K562 (cell line): Measurements from ENCODE around the gene NPB. TPM values are rescaled to one million over a fixed set of nuclear protein-coding genes. Genes with fewer than 3 reads are reported as not detected.

Experiments
- ATAC-seq: fragments of 200-7000 bp; cut with Tn5 transposase; 3 replicates; pipeline ENCODE4 v1.9.1; 2020; ENCODE audit warnings: moderate library complexity
- BruUV-seq: library from RNA; stranded (reverse); fragments of 400-500 nt; replicated peaks from 2 replicates; lab custom pipeline; 2021; lab: Mats Ljungman, UMichigan
- CTCF ChIA-PET: fragments of 300-600 bp; formaldehyde crosslinking; extraction: SDS; loops from one replicate; lab custom pipeline; 2021; ENCODE audit warnings: low intra/inter-chr PET ratio; lab: Yijun Ruan, JAX
- POLR2A ChIA-PET: fragments of 300-600, 350-650 bp; sonication (Branson Sonifier 250); formaldehyde crosslinking; extraction: SDS; loops from one replicate; lab custom pipeline; 2021; ENCODE audit warnings: antibody characterized with exemption, inconsistent platforms; lab: Yijun Ruan, JAX
- DNase-seq, 4 experiments: peaks; one replicate each; pipeline versions ENCODE4 v3.0.0 to v3.0.0-alpha.2; 2011 to 2018; ENCODE audit warnings: low spot score in 3 of 4, mixed read lengths in 3 of 4; ENCODE audit errors: extremely low read depth in 1 of 4
- FAIRE-seq: peaks from 2 replicates; lab custom pipeline; 2011; peaks lifted over from hg19 to GRCh38; lab: Jason Lieb, UNC
- H2AFZ ChIP-seq: 2 replicates; pipeline ENCODE4 v1.6.0; 2011; ENCODE audit warnings: low read depth, low read length, control low read depth, inconsistent platforms
- H3K27ac ChIP-seq: fragments of 200-600 bp; 3 replicates; pipeline ENCODE4 v1.8.0; 2011; ENCODE audit warnings: low read depth, mild to moderate bottlenecking, control low read depth, inconsistent platforms, low read length, moderate library complexity, mixed read lengths; ENCODE audit errors: extremely low read depth
- H3K27me3 ChIP-seq, 2 experiments: fragments of 300-600 bp in 1 of 2; 2 replicates in 1 of 2; 3 replicates in 1 of 2; pipeline versions ENCODE4 v1.6.0 to v1.8.0; 2011; ENCODE audit warnings: inconsistent platforms in 2 of 2, low read length in 2 of 2, mild to moderate bottlenecking in 1 of 2, mixed read lengths in 1 of 2, moderate library complexity in 1 of 2; ENCODE audit not compliant: control insufficient read depth in 2 of 2, insufficient read depth in 2 of 2
- H3K36me3 ChIP-seq: fragments of 300-600 bp; 3 replicates; pipeline ENCODE4 v1.8.0; 2011; ENCODE audit warnings: mild to moderate bottlenecking, low read length, inconsistent platforms; ENCODE audit not compliant: control insufficient read depth, insufficient read depth
- H3K4me1 ChIP-seq, 2 experiments: fragments of 200-600 bp in 1 of 2; replicated peaks in 1 of 2; 2 replicates in 1 of 2; 3 replicates in 1 of 2; pipeline versions ENCODE4 v1.5.1 to v1.8.0; 2011; ENCODE audit warnings: inconsistent platforms in 2 of 2, low read length in 2 of 2, mild to moderate bottlenecking in 1 of 2, mixed read lengths in 1 of 2, moderate library complexity in 1 of 2; ENCODE audit not compliant: control insufficient read depth in 2 of 2, insufficient read depth in 2 of 2
- H3K4me2 ChIP-seq: 2 replicates; pipeline ENCODE4 v1.6.1; 2011; ENCODE audit warnings: low read length, control low read depth, inconsistent platforms, mixed read lengths; ENCODE audit not compliant: insufficient read depth
- H3K4me3 ChIP-seq: fragments of 200-600 bp; sonication (generic), shearing (Covaris generic); 2 replicates; pipeline ENCODE4 v1.5.1; 2016; ENCODE audit warnings: control low read depth, inconsistent platforms
- H3K79me2 ChIP-seq: fragments of 200-600 bp; 3 replicates; pipeline ENCODE4 v1.8.0; 2011; ENCODE audit warnings: low read length, inconsistent platforms; ENCODE audit not compliant: control insufficient read depth, insufficient read depth
- H3K9ac ChIP-seq, 2 experiments: 2 replicates each; pipeline versions ENCODE4 v1.6.0 to v1.6.1; 2011; ENCODE audit warnings: low read depth in 2 of 2, low read length in 2 of 2, control low read depth in 1 of 2, inconsistent platforms in 1 of 2, mild to moderate bottlenecking in 1 of 2, mixed read lengths in 1 of 2; ENCODE audit not compliant: insufficient read depth in 1 of 2
- H3K9me1 ChIP-seq: one replicate; pipeline ENCODE4 v1.6.0; 2011; ENCODE audit warnings: inconsistent platforms, mild to moderate bottlenecking, low read length, moderate library complexity; ENCODE audit not compliant: control insufficient read depth, insufficient read depth
- H3K9me3 ChIP-seq: replicated peaks from 2 replicates; pipeline ENCODE4 v1.5.1; 2011; ENCODE audit warnings: low read depth, low read length, inconsistent platforms; ENCODE audit not compliant: control insufficient read depth, insufficient read depth
- H4K20me1 ChIP-seq: replicated peaks from 2 replicates; pipeline ENCODE4 v1.6.1; 2011; ENCODE audit warnings: low read length, inconsistent platforms, mixed read lengths; ENCODE audit not compliant: control insufficient read depth, insufficient read depth
- CBX5 ChIP-seq: IDR thresholded peaks from 2 replicates; pipeline ENCODE4 v1.6.1; 2014; ENCODE audit warnings: low read depth, borderline replicate concordance
- MAFG ChIP-seq: fragments of 450-650 bp; conservative IDR thresholded peaks from 2 replicates; pipeline ENCODE4 v1.6.1; 2016; ENCODE audit warnings: missing genetic modification characterization, missing compliant biosample characterization
- NCOA1 ChIP-seq: fragments of 450-650 bp; IDR thresholded peaks from 2 replicates; pipeline ENCODE4 v1.6.1; 2016; ENCODE audit warnings: low read depth
- NFIX ChIP-seq: fragments of 250-450 bp; sonication (Bioruptor Pico); IDR thresholded peaks from 2 replicates; pipeline ENCODE4 v1.4.0; 2020; ENCODE audit warnings: low read depth, mild to moderate bottlenecking, moderate library complexity
- NFRKB ChIP-seq: fragments of 450-650 bp; IDR thresholded peaks from 2 replicates; pipeline ENCODE4 v1.6.1; 2016; ENCODE audit warnings: low read depth
- NFXL1 ChIP-seq: fragments of 450-650 bp; formaldehyde crosslinking; IDR thresholded peaks from 2 replicates; pipeline ENCODE4 v1.4.0; 2021; ENCODE audit warnings: mild to moderate bottlenecking
- POU5F1 ChIP-seq: fragments of 150-350 bp; IDR thresholded peaks from 2 replicates; pipeline ENCODE4 v1.6.1; 2014; ENCODE audit warnings: borderline replicate concordance, low read length, low read depth, mild to moderate bottlenecking; ENCODE audit not compliant: partially characterized antibody
- PTTG1 ChIP-seq: fragments of 450-650 bp; IDR thresholded peaks from 2 replicates; pipeline ENCODE4 v1.6.1; 2016; ENCODE audit warnings: low read depth, mild to moderate bottlenecking, missing genetic modification characterization, missing compliant biosample characterization
- TCFL5 ChIP-seq: fragments of 250-450 bp; sonication (Bioruptor Pico); conservative IDR thresholded peaks from 2 replicates; pipeline ENCODE4 v1.6.1; 2021; ENCODE audit warnings: mild to moderate bottlenecking, moderate library complexity, matching md5 sums
- ZNF445 ChIP-seq: fragments of 250-450 bp; sonication (Bioruptor Pico); IDR thresholded peaks from 2 replicates; pipeline ENCODE4 v1.4.0; 2020; ENCODE audit warnings: low read depth, mild to moderate bottlenecking, moderate library complexity
- WGBS: fragments of 100-300 bp; shearing (Covaris generic); methylation state at CpG from one replicate; pipeline ENCODE4 v1.1.6; 2016; ENCODE audit warnings: low coverage, mixed read lengths; ENCODE audit not compliant: insufficient coverage; ENCODE audit errors: missing lambda C conversion rate; 5-methylcytosine and 5-hydroxymethylcytosine counted together
- in situ Hi-C: fragments of 300-500 bp; cut with MboI; formaldehyde crosslinking; loops from 4 replicates; pipeline ENCODE4 v1.15.0; 2018; ENCODE audit warnings: inconsistent platforms, mixed read lengths
- intact Hi-C: fragments of 100-400 bp; cut with micrococcal nuclease; formaldehyde crosslinking; loops from 2 replicates; pipeline ENCODE4 v1.14.2; 2022
- polyA plus RNA-seq, 8 experiments: library from polyadenylated mRNA; depleted of rRNA in 4 of 8; stranded (reverse) in 5 of 8; unstranded in 3 of 8; fragments of >200 nt; fragmentation: Nextera tagmentation in 2 of 8; fragmentation: Illumina TruSeq in 1 of 8; extraction: Ambion mirVana in 2 of 8; extraction: Trizol in 1 of 8; gene quantifications; 2 replicates each; pipeline versions ENCODE4 v1.2.1 to v1.2.3, GENCODE V29; 2011 to 2014; ENCODE audit warnings: inconsistent platforms in 1 of 8, missing spikeins in 1 of 8
- total RNA-seq, 7 experiments: library from RNA; depleted of rRNA in 6 of 7; stranded (reverse); fragments of >200 nt in 6 of 7; fragmentation: Illumina TruSeq in 2 of 7; extraction: Trizol in 2 of 7; gene quantifications; 2 replicates each; pipeline versions ENCODE4 v1.2.1 to v1.2.3, GENCODE V29; 2011 to 2021; ENCODE audit warnings: low replicate concordance in 1 of 7
- TF ChIP-seq, protein P1 (sequence below): fragments of 250-450 bp; sonication (Bioruptor Pico); IDR thresholded peaks from 2 replicates; pipeline ENCODE4 v1.8.0; 2021; ENCODE audit warnings: moderate library complexity, mild to moderate bottlenecking, inconsistent platforms
- TF ChIP-seq, protein P2 (sequence below): sonication (generic); formaldehyde crosslinking; IDR thresholded peaks from 2 replicates; pipeline ENCODE4 v1.8.1; 2023; ENCODE audit warnings: mild to moderate bottlenecking, missing genetic modification reagents
- TF ChIP-seq, protein P3 (sequence below), 3 experiments: IDR thresholded peaks in 2 of 3; conservative IDR thresholded peaks in 1 of 3; 2 replicates each; pipeline ENCODE4 v1.5.1; 2011 to 2012; ENCODE audit warnings: low read length in 3 of 3, mild to moderate bottlenecking in 3 of 3, control low read depth in 2 of 3, improper control_type of control experiment in 1 of 3, inconsistent platforms in 1 of 3, low read depth in 1 of 3, mixed read lengths in 1 of 3, moderate library complexity in 1 of 3; ENCODE audit not compliant: insufficient read depth in 2 of 3

The NPB gene
- total and polyA plus RNA-seq, 9 of the 15 experiments (the other 6 are each of a cell fraction or from before 2014, with no cell fraction given) = 0.03 to 0.61 (median 0.14) TPM; not detected in 2

DNA sequence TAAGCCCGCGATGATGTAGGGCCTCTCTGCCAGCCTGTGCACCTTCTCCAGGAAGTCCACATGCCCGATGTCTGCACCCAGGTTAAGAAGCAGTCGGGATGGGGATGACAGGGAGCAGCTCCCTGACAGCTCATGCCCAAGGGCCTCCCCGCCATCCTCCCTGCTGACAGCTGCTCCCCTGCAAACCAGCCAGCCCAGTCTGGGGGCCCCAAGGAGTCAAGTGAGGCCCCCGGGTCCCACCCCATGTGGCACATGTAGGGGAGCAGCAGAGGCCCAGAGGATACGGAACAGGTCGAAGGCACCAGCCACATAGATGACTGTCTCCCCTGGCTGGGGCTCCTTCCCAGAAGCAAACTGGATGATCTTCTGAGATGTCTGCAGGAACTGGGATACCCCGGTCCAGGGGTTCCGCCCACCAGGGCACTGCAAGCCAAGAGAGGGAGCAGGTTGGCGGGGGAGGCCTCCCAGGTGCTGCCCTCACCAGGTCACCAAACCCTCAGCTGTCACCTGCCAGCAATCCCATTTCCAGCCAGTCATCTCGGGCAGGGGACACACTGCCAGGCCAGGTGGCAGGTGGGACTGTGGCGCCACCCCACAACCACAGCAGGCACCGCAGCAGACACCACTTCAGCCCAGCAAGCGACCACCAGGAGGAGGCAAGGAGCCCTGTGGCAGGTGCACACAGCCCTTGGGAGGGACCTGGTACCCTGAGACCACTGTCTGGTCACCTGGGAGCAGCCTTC lies 4.6 kb downstream of the NPB start (continued):
- no peak for TF ChIP-seq NFXL1 (CRISPR knock-in tag)
- TF ChIP-seq, protein P1, sequence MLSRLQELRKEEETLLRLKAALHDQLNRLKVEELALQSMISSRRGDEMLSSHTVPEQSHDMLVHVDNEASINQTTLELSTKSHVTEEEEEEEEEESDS (CRISPR knock-in tag) = no peak
- no peak for TF ChIP-seq CBX5
- TF ChIP-seq NFIX (CRISPR knock-in tag) = no peak
- no peak for TF ChIP-seq NCOA1
- TF ChIP-seq TCFL5 (CRISPR knock-in tag) = no peak
- no peak for TF ChIP-seq PTTG1 (tag)
- no peak for TF ChIP-seq MAFG (tag)

DNA sequence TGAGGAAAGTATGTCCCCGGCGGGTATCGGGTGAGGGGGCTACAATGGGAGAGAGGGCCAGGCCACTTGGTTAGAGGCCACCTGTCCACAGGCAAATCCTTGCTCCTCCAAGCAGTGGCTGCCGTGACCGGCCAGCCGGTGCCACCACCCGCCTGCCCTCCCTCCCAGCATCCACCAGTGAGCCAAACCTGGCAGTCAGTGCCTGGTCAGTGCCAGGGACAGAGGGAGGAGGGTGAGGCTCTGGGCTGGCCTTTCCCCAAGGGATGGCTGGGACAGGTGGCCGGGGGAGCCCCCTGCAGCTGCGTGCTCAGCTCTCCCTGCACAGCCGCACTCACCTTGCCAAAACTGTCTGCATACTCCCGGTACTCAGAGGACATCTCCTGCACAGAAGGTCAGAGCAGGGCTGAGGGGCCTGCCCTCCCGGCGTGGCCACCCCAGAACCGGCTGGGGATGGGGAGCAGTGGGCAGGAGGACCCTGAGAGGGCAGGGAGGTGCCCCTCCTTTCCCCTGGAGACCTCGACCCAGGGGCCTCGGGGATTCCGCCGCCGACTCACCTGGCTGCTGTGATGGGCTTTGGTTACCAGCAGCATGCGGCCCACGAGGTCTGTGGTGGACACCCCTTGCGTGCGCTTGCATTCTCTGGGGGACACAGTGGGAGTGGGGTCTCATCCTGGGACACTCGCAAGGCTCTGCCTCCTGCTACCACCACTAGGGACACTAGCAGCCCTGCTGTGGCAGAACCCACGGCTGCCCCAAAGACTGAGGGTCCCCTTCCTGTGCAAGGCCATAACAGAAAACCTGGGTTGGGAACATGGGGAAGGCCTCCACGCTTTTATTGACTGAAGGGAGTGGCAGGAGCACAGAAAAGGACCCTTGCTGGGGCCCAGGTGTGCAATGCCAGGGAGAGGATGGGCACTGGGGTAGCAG lies 5.4 kb downstream of the NPB start:
- no peak overlapping the region for H3K4me2 ChIP-seq
- FAIRE-seq (no peak), ATAC-seq (no peak), DNase-seq (no peak)
- no TSS peak for BruUV-seq
- intact Hi-C loops (no loop called here), in situ Hi-C loops (no loop called here)
- H2AFZ ChIP-seq = no peak overlapping the region
- peak overlapping the region in 1 of 2 experiments; percentile 45; a peak in 2 of 4 replicates for H3K9ac ChIP-seq
- H3K9me1 ChIP-seq = peaks cover 3% of the 10 kb centered on the region
- no peak overlapping the region for H3K27ac ChIP-seq
- no peaks in the 10 kb centered on the region for H3K27me3 ChIP-seq
- peaks cover 23% of the 10 kb centered on the region for H3K79me2 ChIP-seq
- peaks cover 23 to 95% of the 10 kb centered on the region in 2 experiments for H3K4me1 ChIP-seq
- H4K20me1 ChIP-seq = peaks cover 6% of the 10 kb centered on the region
- ChIA-PET CTCF (no interaction called here), POLR2A (interaction anchor here (0.9 to 1.3 kb wide), 3 partner anchors 10 to 16 kb away, joined by 3 read pairs; no protein-coding TSS in a partner anchor)
- H3K4me3 ChIP-seq = no peak overlapping the region
- H3K36me3 ChIP-seq = peaks cover 76% of the 10 kb centered on the region; the same call in 2 of the 3 replicates
- 94% methylated on average over 22 of the region's 26 CpGs for WGBS
- H3K9me3 ChIP-seq = no peaks in the 10 kb centered on the region
- no peak for TF ChIP-seq NFRKB
- TF ChIP-seq, protein P2, sequence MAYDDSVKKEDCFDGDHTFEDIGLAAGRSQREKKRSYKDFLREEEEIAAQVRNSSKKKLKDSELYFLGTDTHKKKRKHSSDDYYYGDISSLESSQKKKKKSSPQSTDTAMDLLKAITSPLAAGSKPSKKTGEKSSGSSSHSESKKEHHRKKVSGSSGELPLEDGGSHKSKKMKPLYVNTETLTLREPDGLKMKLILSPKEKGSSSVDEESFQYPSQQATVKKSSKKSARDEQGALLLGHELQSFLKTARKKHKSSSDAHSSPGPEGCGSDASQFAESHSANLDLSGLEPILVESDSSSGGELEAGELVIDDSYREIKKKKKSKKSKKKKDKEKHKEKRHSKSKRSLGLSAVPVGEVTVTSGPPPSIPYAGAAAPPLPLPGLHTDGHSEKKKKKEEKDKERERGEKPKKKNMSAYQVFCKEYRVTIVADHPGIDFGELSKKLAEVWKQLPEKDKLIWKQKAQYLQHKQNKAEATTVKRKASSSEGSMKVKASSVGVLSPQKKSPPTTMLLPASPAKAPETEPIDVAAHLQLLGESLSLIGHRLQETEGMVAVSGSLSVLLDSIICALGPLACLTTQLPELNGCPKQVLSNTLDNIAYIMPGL (CRISPR knock-in tag) = no peak
- no peak for TF ChIP-seq NCOA1
- TF ChIP-seq, protein P3, sequence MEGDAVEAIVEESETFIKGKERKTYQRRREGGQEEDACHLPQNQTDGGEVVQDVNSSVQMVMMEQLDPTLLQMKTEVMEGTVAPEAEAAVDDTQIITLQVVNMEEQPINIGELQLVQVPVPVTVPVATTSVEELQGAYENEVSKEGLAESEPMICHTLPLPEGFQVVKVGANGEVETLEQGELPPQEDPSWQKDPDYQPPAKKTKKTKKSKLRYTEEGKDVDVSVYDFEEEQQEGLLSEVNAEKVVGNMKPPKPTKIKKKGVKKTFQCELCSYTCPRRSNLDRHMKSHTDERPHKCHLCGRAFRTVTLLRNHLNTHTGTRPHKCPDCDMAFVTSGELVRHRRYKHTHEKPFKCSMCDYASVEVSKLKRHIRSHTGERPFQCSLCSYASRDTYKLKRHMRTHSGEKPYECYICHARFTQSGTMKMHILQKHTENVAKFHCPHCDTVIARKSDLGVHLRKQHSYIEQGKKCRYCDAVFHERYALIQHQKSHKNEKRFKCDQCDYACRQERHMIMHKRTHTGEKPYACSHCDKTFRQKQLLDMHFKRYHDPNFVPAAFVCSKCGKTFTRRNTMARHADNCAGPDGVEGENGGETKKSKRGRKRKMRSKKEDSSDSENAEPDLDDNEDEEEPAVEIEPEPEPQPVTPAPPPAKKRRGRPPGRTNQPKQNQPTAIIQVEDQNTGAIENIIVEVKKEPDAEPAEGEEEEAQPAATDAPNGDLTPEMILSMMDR (IDR thresholded peaks at IDR 0.05 in 2 of 3, conservative IDR thresholded peaks at IDR 0.05 in 1 of 3; ENCODE audit: insufficient read depth in 2 of 3, low read depth in 1 of 3, low read length in 3 of 3) = 0 out of 6 replicates have a peak, but pooled peaks of 2 of the 3 experiments have one; percentile 0 to 14
- no peak for TF ChIP-seq POU5F1
- no peak for TF ChIP-seq ZNF445
